Calu3 (cell line): ENCODE results near the gene DGCR2. TPM values are rescaled to one million over a fixed set of nuclear protein-coding genes. Genes with fewer than 3 reads are reported as not detected.

Experiments
- BruUV-seq: library from RNA; stranded (reverse); fragments of 400-500 nt; replicated peaks from 2 replicates; lab custom pipeline; 2021; lab: Mats Ljungman, UMichigan
- CTCF ChIA-PET: fragments of 300-600 bp; sonication (Branson Sonifier 250); formaldehyde crosslinking; loops from one replicate; lab custom pipeline; 2022; ENCODE audit warnings: antibody characterized with exemption; lab: Charles Lee
- DNase-seq: peaks from one replicate; pipeline ENCODE4 v3.0.0; 2022
- H3K27ac Mint-ChIP-seq: one replicate; pipeline ENCODE4 v1.8.0; 2022; ENCODE audit warnings: mixed read lengths; ENCODE audit not compliant: unreplicated experiment
- H3K27me3 Mint-ChIP-seq: one replicate; pipeline ENCODE4 v1.8.0; 2022; ENCODE audit warnings: mixed read lengths; ENCODE audit not compliant: unreplicated experiment
- H3K36me3 Mint-ChIP-seq: one replicate; pipeline ENCODE4 v1.8.0; 2022; ENCODE audit warnings: mild to moderate bottlenecking, moderate library complexity, mixed read lengths; ENCODE audit not compliant: insufficient read depth, unreplicated experiment
- H3K4me1 Mint-ChIP-seq: one replicate; pipeline ENCODE4 v1.8.0; 2022; ENCODE audit warnings: mild to moderate bottlenecking, low read depth, mixed read lengths; ENCODE audit not compliant: unreplicated experiment
- H3K4me3 Mint-ChIP-seq: one replicate; pipeline ENCODE4 v1.8.0; 2022; ENCODE audit warnings: mild to moderate bottlenecking, low read depth, moderate library complexity, mixed read lengths; ENCODE audit not compliant: unreplicated experiment
- H3K9me3 Mint-ChIP-seq: one replicate; pipeline ENCODE4 v1.8.0; 2022; ENCODE audit warnings: low read depth, mixed read lengths; ENCODE audit not compliant: unreplicated experiment
- CTCF ChIP-seq: fragments of 200-600 bp; IDR thresholded peaks from one replicate; pipeline ENCODE4 v1.8.0; 2022; ENCODE audit warnings: antibody characterized with exemption; ENCODE audit not compliant: unreplicated experiment
- intact Hi-C: fragments of 100-400 bp; cut with micrococcal nuclease; formaldehyde crosslinking; loops from one replicate; pipeline ENCODE4 v1.10.0; 2022; ENCODE audit not compliant: unreplicated experiment
- total RNA-seq: library from RNA; stranded (reverse); gene quantifications from 2 replicates; pipeline ENCODE4 v1.2.3, GENCODE V29; 2022

DGCR2 gene
- total RNA-seq, 1 experiment from 2014 or later = 76.4 TPM

DNA sequence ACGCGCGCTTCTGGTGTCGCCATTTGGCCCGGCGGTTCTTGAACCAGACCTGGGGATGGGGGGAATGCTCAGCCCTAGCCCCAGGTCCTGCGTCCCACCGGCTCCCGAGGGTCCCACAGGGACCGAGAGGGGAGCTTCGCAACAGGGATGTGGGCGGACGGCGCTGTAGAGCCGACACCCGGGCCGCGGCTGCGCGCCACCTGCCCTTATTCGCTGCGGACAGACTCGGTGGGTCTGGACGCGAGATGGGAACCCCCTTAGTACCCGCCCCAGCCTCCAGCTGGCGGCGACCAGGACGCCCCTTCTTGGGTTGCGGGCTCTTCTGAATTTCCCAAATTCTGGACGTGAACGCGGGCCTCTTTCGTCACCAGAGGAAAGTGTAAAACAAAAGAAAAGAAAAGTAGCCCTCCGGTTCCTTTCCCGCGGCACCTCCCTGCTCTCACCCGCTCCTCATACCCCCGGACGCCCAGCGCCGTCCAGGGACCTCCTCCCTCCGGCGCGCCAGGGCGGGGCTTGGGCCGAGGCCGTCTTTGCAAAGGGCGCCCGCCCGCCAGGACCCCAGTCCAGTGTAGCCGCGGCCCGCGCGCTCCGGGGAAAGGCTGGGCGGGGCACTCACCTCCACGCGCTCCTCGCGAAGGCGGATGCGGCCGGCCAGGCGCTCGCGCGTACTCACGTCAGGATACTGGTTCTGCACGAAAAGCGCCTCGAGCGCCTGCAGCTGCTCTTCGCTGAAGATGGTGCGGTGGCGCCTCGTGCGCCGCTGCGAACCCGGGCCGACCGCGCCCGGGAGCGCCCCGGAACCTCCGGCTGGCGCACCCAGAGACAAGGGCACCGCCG is 27.1 kb upstream of the DGCR2 start:
- DNase-seq = no peak
- peaks cover 66% of the 10 kb centered on the region for H3K27me3 Mint-ChIP-seq
- intact Hi-C loops = no loop called here

GRCh38 chr22:19148417-19149046 is 26.3 kb upstream of the DGCR2 start:
- Mint-ChIP-seq H3K36me3 (peaks cover 13% of the 10 kb centered on the region), H3K9me3 (no peaks in the 10 kb centered on the region), H3K27me3 (peaks cover 59% of the 10 kb centered on the region), H3K27ac (no peak overlapping the region), H3K4me3 (no peak overlapping the region), H3K4me1 (peaks cover 9% of the 10 kb centered on the region)
- BruUV-seq = no TSS peak
- intact Hi-C loops = no loop called here
- TF ChIP-seq CTCF = no peak
- CTCF ChIA-PET = interaction anchor here (0.6 kb wide), 1 partner anchor 255 kb away, joined by 3 read pairs; no protein-coding TSS in a partner anchor
- DNase-seq = no peak

More for the DNA sequence above, 27.1 kb upstream of the DGCR2 start:
- Mint-ChIP-seq H3K4me1 (peaks cover 2% of the 10 kb centered on the region), H3K27ac (no peak overlapping the region), H3K36me3 (peaks cover 5% of the 10 kb centered on the region), H3K9me3 (no peaks in the 10 kb centered on the region), H3K4me3 (no peak overlapping the region)
- no TSS peak for BruUV-seq
- TF ChIP-seq CTCF = no peak
- CTCF ChIA-PET = no interaction called here

GRCh38 chr22:19147195-19147780 is 25.1 kb upstream of the DGCR2 start:
- H3K4me3 Mint-ChIP-seq = no peak overlapping the region
- intact Hi-C loops = no loop called here

More at GRCh38 chr22:19147195-19147780, 25.1 kb upstream of the DGCR2 start:
- Mint-ChIP-seq H3K36me3 (peaks cover 14% of the 10 kb centered on the region), H3K9me3 (no peaks in the 10 kb centered on the region), H3K27ac (no peak overlapping the region), H3K4me1 (peaks cover 11% of the 10 kb centered on the region), H3K27me3 (peaks cover 46% of the 10 kb centered on the region)
- DNase-seq = no peak
- BruUV-seq = no TSS peak
- TF ChIP-seq CTCF = no peak
- CTCF ChIA-PET = interaction anchor here (0.9 kb wide), 1 partner anchor 17 kb away, joined by 3 read pairs; no protein-coding TSS in a partner anchor
